MM.1S (cell line): Measurements from ENCODE around the gene EXOC4.

ENCODE experiments used
- EZH2 ChIP-seq: fragments of 300-600 bp; sonication (generic); optimal IDR thresholded peaks from 2 replicates; pipeline ENCODE3; 2017; ENCODE audit warnings: low read depth, mild to moderate bottlenecking, antibody characterized with exemption, low read length, mixed read lengths
- TF ChIP-seq, protein P1 (sequence below): fragments of 300-600 bp; sonication (generic); IDR thresholded peaks from 2 replicates; pipeline ENCODE4 v1.5.1; 2016; ENCODE audit warnings: antibody characterized with exemption, low read length, mixed read lengths

DNA sequence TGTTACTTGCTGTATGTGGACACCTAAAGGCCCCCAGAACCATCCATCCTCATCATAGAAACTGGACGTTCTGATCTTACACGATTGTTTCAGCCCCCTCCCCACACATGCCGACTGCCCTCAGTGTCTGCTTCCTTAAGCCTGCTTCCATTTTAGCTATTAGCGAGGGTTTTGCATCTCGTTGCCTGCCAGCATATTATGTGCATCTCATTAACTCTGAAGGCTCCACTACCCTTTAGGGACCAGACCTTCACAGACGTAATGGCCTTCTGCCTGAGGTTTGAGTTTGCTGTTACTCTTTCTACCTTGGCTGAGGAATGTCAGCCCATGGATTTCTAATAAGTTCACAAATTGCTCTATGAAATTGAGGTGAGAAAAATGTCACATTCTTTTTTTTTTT is 820.4 kb downstream of the EXOC4 start:
- TF ChIP-seq, protein P1, sequence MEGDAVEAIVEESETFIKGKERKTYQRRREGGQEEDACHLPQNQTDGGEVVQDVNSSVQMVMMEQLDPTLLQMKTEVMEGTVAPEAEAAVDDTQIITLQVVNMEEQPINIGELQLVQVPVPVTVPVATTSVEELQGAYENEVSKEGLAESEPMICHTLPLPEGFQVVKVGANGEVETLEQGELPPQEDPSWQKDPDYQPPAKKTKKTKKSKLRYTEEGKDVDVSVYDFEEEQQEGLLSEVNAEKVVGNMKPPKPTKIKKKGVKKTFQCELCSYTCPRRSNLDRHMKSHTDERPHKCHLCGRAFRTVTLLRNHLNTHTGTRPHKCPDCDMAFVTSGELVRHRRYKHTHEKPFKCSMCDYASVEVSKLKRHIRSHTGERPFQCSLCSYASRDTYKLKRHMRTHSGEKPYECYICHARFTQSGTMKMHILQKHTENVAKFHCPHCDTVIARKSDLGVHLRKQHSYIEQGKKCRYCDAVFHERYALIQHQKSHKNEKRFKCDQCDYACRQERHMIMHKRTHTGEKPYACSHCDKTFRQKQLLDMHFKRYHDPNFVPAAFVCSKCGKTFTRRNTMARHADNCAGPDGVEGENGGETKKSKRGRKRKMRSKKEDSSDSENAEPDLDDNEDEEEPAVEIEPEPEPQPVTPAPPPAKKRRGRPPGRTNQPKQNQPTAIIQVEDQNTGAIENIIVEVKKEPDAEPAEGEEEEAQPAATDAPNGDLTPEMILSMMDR, result no peak
- no peak for TF ChIP-seq EZH2
